NCI-H446 (cell line): ENCODE results near the gene PRDM16.

Experiments used
- DNase-seq, 2 experiments: peaks; one replicate each; lab custom pipeline; 2025; lab: John Stamatoyannopoulos, UW

PRDM16 gene

GRCh38 chr1:3032371-3033039 lies 36.5 kb upstream of the PRDM16 start:
- DNase-seq, result no peak

GRCh38 chr1:3033040-3033789 lies 35.8 kb upstream of the PRDM16 start:
- no peak for DNase-seq

- DNase-seq, result no peak
These were observed 35.3 kb upstream of the PRDM16 start for GRCh38 chr1:3033790-3034090.

- no peak for DNase-seq
These were observed 34.8 kb upstream of the PRDM16 start for GRCh38 chr1:3034162-3034561.

- no peak for DNase-seq
These were observed 34.1 kb upstream of the PRDM16 start for GRCh38 chr1:3034728-3035562.

- DNase-seq, result no peak
These were observed 33.2 kb upstream of the PRDM16 start for GRCh38 chr1:3035563-3036446.

- DNase-seq, result no peak
These were observed 32.3 kb upstream of the PRDM16 start for GRCh38 chr1:3036447-3037280.

GRCh38 chr1:3037281-3038040 lies 31.5 kb upstream of the PRDM16 start:
- DNase-seq, result no peak

GRCh38 chr1:3038113-3038551 lies 30.9 kb upstream of the PRDM16 start:
- no peak for DNase-seq

GRCh38 chr1:3038571-3039181 lies 30.3 kb upstream of the PRDM16 start:
- DNase-seq, result no peak

GRCh38 chr1:3040004-3040403 lies 29.0 kb upstream of the PRDM16 start:
- no peak for DNase-seq

GRCh38 chr1:3042481-3042880 lies 26.5 kb upstream of the PRDM16 start:
- no peak for DNase-seq

GRCh38 chr1:3049164-3049563 lies 19.8 kb upstream of the PRDM16 start:
- no peak for DNase-seq

- no peak for DNase-seq
These were observed 19.1 kb upstream of the PRDM16 start for GRCh38 chr1:3049905-3050304.

GRCh38 chr1:3050603-3051002 lies 18.4 kb upstream of the PRDM16 start:
- DNase-seq, result no peak

GRCh38 chr1:3051270-3052268 lies 17.4 kb upstream of the PRDM16 start:
- no peak for DNase-seq

GRCh38 chr1:3052501-3052900 lies 16.5 kb upstream of the PRDM16 start:
- no peak for DNase-seq

- DNase-seq, result no peak
These were observed 15.5 kb upstream of the PRDM16 start for GRCh38 chr1:3053366-3053980.
